Measurements from ENCODE around the gene SETD1B.

Gene SETD1B

DNA sequence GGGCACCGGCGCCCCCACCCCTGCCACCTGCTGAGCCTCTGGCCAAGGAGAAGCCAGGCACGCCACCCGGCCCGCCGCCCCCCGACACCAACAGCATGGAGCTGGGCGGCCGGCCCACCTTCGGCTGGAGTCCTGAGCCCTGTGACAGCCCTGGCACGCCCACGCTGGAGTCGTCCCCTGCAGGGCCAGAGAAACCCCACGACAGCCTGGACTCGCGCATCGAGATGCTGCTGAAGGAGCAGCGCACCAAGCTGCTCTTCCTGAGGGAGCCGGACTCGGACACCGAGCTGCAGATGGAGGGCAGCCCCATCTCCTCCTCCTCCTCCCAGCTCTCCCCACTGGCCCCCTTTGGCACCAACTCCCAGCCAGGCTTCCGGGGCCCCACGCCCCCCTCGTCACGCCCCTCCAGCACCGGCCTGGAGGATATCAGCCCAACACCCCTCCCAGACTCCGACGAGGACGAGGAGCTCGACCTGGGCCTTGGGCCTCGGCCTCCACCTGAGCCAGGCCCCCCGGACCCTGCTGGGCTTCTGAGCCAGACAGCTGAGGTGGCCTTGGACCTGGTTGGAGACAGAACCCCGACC, 6.5 kb downstream of the SETD1B start:
- DNase-seq = peak; percentile 19

DNA sequence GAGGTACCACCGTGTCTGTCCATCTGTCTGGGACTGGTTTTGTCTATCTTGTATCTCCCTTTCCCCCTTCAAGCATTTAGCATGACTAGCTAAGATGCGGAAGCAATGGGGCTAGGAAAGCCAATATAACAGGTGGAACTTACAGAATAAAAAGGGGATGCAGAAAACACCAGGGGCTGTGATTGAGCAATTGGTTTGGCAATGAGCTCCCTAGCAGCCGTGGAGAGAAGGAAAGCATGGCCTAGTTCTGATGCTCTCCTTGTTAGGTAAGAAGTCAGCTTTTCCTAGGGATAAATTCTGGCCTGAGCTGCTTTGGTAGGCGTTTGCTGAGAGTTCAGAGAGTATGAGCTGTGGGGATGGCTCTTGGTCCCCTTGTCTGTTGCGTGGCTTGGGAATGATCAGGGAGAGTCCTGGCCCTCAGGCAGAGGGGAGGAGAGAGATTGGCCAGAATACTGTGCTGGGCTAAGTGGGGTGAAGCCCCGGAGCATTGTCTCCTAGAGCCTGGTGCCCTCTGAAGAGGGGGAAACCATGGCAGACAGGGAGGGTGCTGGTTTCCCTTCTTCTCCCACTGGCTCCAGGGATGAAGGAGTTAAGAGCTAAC, 7.1 kb downstream of the SETD1B start:
- DNase-seq = no peak

DNA sequence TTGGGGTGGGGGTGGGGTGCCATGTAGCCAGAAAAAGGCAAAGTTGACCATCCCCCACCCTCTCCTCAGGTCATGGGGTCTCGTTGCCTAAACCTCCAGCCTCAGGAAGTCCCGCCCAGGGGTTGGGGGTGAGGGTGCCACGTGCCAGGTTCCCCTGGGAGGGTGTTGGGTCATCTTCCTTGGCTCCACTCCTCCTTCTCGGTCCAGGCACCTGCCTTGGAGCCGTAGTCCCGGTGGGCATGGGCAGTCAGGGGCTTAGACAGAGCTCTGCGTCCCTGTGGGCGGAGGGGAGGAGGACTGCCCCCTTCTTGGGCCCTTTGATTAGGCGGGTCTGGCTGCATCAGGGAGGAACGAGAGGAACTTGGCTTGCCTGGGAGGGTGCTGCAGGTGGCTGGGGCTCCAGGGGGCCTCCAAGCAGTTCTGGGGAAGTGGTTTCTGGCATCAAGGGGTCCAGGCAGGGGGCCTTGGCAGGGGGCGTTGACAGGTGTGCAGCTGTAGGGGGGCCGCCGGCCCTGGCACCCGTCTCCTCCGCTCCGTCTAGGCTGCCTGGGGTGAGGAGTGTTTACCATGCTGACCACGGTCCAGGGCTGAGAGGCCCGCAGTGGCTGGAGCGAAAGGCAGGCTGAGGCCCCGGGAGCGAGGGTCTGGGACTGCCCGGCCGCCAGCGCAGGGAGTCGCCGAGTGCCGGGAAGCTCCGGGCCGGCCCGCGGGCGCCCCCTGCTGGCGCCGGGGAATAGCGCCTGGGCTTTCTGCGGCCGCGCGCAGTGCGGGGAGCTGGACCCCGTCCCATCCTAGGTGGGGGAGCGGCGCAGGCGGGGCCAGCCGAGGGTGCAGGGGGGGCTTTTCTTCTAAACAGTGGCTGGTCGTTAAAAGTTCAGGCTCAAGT, 7.9 kb downstream of the SETD1B start:
- peak; percentile 82 for DNase-seq

DNA sequence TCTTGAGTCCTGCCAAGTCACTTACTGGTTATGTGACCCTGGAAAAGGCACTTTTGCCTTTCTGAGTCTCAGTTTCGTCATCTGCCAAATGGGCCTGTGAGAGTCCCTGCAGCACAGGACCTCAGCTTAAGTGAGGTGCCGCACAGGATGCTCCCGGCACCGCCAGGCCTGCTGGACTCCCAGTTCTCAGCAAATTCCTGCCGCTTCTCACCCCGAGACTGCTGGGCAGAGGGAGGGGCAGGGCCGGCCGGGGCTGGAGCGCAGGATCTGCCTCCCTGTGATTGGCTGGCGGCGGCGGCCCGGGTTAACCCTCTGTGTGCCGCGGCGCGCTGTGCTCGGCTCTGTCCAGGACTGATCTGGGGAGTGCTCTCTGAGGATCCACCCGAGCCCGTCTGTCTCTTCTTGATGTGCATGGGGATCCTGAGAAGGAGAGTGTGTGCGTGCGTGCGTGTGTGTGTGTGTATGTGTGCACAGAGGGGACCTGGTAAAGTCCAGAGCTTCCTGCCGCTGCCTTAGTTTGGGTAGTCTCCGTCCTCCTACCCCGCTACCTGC, 8.6 kb downstream of the SETD1B start:
- DNase-seq = no peak

DNA sequence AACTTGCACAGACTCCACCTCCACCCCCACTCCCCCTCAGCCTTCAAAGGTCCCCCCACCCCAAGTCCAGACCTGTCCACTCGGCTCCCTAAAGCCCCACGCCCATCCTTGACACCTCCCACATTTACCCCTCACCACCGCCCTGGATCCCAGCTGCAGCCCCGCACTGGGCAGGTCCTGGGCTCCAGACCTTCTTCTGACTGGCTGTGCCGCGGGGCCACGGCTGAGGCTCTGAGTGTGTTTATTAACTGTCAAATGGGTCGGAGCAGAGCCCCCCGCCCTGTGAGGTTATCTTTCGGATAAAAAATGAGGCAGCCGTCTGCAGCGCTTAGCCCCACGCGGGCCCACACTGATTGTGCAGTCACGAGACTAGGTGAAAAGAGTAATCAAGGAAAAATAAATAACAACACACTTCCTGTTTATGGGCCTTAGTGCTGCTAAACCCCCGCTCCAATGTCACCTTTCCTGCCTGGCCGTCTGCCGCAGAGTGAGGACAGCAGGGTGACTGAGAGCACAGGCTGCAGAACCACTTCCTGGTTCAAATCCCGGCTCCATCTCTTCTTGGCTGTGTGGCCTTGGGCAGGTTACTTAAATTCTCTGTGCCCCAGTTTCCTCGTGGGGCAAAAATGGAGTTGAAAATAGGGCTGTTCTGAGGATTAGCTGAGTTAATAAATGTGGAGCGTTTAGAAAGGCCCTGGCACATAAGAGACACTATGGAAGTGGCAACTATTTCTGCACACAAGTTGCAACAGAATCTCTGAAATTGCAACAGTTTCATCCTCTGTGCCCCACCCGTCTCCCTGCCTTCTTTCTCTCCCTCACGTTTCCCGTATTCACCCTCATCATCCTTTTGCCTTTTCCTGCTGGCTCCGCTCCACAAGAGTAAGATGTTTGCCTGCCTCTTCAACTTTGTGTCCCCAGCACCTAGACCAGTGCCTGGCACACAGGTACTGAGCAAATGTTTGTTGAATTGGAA, 9.4 kb downstream of the SETD1B start:
- peak; percentile 21 for DNase-seq

DNA sequence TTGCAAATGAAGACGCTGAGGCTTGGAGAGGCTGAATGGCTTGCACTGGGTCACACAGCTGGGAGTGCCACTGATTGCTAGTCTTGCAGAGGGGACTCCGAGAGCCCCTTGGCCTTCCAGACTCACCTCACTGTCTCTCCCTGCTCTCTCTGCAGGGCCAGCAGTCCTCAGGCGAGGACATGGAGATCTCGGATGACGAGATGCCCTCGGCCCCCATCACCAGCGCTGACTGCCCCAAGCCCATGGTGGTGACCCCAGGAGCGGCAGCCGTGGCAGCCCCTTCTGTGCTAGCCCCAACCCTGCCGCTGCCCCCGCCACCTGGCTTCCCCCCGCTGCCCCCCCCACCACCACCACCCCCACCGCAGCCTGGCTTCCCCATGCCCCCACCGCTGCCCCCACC, 10.1 kb downstream of the SETD1B start:
- DNase-seq = no peak

DNA sequence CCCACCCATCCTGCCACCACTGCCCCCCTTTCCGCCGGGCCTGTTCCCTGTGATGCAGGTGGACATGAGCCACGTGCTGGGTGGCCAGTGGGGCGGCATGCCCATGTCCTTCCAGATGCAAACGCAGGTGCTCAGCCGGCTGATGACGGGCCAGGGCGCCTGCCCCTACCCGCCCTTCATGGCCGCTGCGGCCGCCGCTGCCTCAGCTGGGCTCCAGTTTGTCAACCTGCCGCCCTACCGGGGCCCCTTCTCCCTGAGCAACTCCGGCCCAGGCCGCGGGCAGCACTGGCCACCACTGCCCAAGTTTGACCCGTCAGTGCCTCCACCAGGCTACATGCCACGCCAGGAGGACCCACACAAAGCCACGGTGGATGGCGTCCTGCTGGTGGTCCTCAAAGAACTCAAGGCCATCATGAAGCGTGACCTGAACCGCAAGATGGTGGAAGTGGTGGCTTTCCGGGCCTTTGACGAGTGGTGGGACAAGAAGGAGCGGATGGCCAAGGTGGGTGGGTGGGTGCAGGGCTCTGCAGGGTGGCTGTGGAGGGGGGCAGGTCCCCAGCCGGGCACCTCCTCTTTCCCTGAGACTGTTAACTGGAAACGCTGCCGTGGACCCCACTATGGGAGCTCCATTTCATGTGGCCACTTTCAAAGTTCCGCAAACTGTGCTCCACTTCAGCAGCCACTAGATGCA, 10.8 kb downstream of the SETD1B start:
- no peak for DNase-seq

DNA sequence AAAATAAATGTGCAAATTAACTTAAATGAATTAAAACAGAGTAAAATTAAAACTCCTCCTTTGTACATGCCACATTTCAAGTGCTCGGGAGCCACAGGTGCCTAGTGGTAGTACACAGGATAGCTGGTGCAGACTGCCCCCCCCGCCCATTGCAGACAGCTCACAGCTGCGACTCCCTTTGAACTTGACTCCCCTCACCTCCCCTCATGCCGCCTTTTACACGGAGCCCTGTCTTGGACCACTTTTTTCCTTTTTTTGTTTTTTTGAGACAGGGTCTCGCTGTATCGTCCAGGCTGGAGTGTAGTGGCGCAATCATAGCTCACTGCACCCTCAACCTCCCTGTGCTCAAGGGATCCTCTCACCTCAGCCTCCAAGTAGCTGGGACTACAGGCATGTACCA, 11.5 kb downstream of the SETD1B start:
- DNase-seq = peak; percentile 18

DNA sequence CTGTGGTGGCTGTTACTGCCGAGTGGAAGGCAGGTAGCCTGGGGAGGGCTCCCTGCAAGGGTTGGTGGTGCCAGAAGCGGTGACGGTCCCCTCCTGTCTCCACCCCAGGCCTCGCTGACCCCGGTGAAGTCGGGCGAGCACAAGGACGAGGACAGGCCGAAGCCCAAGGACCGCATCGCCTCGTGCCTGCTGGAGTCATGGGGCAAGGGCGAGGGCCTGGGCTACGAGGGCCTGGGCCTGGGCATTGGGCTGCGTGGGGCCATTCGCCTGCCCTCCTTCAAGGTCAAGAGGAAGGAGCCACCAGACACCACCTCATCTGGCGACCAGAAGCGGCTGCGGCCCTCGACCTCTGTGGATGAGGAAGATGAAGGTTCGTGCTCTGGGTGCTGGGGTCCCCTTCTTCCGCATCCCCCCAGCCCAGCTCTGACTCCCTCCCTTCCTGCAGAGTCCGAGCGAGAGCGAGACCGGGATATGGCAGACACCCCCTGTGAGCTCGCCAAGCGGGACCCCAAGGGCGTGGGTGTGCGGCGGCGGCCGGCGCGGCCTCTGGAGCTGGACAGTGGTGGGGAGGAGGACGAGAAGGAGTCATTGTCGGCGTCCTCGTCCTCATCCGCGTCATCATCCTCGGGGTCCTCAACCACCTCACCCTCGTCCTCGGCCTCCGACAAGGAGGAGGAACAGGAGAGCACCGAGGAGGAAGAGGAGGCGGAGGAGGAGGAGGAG, 13.3 kb downstream of the SETD1B start:
- DNase-seq = no peak

DNA sequence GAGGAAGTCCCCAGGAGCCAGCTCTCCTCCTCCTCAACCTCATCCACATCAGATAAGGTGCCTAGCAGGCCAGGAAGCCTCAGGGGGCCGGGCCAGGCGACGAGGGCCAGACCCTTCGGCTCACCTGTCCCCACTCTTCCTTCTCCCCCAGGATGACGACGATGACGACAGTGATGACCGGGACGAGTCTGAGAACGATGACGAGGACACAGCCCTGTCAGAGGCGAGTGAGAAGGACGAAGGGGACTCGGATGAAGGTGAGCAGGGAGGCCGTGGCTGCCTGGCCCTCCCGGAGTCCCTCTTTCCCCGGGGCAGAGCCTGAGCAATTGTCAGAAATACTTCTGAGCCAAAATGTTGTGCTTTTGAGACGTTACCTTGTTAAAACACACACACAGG, 13.8 kb downstream of the SETD1B start:
- DNase-seq = no peak

DNA sequence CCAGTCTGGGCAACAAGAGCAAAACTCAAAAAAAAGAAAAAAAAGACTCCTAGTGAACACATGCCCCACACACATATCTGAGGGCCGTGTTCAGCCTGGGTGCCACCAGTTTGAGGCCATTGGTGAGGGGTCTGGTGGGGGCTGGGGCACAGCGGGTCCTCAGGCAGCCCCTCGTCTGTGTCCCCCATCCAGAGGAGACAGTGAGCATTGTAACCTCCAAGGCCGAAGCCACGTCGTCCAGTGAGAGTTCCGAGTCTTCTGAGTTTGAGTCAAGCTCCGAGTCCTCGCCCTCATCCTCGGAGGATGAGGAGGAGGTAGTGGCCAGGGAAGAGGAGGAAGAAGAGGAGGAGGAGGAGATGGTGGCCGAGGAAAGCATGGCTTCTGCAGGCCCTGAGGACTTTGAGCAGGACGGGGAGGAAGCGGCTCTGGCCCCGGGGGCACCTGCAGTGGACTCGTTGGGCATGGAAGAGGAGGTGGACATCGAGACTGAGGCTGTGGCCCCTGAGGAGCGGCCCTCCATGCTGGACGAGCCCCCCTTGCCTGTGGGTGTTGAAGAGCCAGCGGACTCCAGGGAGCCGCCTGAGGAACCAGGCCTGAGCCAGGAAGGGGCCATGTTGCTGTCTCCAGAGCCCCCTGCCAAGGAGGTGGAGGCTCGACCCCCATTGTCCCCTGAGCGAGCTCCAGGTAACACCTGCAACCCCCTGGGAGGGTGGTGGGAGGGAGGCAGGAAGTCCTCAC, 15.6 kb downstream of the SETD1B start:
- peak; percentile 18 for DNase-seq

DNA sequence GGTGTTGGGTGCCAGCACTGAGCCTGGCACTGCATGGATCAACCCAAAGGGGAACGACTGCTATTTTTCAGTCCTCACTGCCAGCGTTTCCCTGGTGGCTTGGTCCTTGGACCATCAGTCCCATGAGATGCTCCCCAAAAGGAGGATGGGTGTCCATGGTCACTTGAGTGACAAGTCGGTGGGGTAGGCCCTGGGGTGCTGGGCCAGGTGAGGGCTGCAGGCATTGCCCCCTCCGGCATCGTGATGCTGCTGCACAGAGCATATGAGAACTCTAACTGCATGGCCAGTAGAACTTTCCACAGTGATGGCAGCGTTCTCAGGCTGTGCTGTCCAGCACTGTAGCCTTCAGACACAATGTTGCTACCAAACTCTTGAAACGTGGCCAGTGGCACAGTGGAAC, 16.2 kb downstream of the SETD1B start:
- peak; percentile 16 for DNase-seq

DNA sequence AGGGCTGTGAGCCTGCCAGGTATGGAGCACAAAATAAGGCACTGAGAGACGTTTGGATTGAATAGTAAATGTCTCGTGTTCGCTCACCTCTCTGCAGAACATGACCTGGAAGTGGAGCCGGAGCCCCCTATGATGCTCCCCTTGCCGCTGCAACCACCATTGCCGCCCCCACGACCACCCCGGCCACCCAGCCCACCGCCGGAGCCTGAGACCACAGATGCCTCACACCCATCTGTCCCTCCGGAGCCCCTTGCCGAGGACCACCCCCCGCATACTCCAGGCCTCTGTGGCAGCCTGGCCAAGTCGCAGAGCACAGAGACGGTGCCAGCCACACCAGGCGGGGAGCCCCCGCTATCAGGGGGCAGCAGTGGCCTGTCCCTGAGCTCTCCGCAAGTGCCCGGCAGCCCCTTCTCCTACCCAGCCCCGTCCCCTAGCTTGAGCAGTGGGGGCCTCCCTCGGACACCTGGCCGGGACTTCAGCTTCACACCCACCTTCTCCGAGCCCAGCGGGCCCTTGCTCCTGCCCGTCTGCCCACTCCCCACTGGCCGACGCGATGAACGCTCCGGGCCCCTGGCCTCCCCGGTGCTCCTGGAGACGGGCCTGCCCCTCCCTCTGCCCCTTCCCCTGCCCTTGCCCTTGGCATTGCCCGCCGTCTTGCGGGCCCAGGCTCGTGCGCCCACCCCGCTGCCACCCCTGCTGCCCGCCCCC, 18.7 kb downstream of the SETD1B start:
- no peak for DNase-seq

DNA sequence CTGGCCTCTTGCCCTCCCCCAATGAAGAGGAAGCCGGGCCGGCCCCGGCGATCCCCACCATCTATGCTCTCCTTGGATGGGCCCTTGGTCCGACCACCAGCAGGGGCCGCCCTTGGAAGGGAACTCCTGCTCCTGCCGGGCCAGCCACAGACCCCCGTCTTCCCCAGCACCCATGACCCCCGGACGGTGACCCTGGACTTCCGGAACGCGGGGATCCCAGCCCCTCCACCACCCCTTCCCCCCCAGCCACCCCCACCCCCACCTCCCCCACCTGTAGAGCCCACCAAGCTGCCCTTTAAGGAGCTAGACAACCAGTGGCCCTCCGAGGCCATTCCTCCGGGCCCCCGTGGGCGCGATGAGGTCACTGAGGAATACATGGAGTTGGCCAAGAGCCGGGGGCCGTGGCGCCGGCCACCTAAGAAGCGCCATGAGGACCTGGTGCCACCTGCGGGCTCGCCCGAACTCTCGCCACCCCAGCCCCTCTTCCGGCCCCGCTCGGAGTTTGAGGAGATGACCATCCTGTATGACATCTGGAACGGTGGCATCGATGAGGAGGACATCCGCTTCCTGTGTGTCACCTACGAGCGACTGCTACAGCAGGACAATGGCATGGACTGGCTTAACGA, 19.4 kb downstream of the SETD1B start:
- no peak for DNase-seq

DNA sequence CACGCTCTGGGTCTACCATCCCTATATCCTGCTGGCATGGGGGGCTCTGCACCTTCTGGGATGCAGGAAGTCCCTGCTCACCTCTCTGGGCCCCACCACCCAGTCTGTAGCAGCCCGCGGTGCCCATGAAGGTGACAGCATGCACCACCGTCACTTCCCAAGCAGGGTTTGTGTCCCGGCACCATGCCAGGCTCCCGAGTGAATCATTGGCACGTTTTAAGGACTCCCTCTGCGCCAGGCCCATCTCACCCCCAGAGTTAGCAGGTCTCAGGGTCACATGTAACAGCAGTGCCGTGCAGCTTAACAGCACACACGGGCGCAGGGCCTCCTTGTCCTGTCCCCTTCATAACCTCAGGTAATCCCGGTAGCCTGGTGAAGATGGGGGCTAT, 19.9 kb downstream of the SETD1B start:
- no peak for DNase-seq

DNA sequence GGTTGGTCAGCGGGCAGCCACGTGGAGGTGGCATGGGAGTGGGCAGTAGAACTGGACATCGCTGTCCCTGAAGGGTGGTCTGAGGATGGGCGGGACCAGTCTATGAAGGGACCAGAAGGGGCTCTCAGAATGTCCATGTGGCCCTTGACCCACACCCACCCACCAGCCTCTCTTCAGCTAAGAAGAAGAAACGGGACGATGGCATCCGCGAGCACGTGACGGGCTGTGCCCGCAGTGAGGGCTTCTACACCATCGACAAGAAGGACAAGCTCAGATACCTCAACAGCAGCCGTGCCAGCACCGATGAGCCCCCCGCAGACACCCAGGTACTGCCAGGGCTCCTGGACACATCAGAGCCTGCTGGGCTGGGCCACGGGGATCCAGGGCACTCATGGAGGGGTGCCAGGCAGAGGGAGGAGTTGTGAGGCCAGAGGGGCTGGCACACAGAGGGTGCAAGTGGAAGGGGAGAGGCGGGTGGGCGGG, 21.3 kb downstream of the SETD1B start:
- DNase-seq = no peak

DNA sequence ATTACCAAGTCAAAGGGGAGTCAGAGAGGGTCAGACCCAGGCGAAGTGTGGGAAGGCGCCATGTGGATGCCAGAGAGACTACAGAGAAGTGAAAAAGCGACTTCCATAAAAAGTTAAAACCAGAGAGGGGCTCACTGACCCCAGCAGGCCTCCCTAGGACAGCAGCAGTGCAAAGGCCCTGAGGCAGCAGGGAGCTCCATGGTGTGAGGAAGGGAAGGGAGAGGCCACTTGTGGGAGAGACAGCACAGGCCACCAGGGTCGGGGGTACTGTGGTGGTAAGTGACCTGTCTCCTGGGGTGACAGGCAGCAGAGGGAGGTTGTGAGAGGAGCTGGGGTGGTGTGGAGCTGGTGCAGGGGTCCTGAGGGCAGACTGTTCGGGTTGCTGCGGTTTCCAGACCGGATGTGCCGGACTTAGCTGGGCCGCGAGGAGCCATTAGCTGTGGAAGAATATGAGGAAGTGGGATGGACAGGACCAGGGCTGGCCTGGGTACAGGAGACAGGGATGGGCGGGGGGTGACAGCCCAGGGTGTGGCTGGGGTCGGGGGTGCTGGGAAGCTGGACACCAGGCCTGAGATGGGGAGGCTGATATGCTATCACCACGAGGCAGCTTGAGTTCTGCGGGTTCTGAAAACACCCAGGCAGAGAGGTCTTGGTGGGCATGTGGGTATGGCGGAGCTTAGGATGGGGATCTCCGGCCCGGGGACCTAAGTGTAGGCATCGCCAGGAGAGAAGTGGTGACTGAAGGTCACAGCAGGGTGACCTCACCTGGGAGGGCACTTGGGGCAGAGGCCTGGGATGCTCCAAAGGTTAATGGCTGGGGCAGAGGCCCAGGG, 22.7 kb downstream of the SETD1B start:
- no peak for DNase-seq

DNA sequence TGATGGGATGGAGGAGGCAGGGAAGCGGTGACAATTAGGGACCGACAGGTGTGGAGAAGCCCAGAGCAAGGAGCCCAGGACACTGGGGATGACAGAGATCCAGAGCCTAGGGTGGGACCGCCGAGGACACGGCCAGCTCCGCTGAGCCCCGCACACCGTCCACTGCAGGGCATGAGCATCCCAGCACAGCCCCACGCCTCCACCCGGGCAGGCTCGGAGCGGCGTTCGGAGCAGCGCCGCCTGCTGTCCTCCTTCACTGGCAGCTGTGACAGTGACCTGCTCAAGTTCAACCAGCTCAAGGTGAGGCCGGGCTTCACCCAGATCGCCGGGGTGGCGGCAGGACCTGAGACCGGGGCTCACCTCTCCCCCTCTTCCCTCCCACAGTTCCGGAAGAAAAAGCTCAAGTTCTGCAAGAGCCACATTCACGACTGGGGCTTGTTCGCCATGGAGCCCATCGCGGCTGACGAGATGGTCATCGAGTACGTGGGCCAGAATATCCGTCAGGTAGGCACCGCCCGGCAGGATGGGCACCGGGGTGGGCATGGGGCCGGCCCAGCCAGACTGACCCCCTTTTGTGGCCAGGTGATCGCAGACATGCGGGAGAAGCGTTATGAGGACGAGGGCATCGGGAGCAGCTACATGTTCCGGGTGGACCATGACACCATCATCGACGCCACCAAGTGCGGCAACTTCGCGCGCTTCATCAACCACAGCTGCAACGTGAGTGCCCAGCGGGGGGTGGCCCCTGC, 23.7 kb downstream of the SETD1B start:
- DNase-seq = no peak

Measured in activated T-cell treated with anti-CD3 and anti-CD28 coated beads, Interleukin-2, amount 50 U/mL, for 1 hour (primary cell).